ENCODE measurements around the gene LCLAT1.

DNA sequence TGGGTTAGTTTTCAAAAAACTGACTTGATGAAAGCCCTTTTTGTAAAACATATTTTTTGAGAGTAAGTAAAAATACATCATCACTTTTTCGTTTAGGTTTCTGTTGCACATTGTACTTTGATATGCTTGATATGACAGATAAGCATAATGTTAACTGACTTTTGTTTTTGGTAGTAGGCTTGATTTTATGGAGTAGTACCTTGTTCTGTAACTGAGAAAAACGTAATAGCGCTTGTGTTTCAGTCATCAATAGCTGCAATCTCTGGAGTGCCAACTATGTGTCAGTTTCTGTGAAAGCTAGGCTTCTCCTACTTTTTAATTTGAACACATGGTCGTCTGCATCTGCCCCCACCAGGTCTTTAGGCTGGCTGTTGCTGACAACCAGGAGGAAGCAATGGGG, 1.3 kb downstream of the LCLAT1 start:
- no peak for TF ChIP-seq EZH2 (IDR thresholded peaks at IDR 0.05)
- TF ChIP-seq, protein P1, sequence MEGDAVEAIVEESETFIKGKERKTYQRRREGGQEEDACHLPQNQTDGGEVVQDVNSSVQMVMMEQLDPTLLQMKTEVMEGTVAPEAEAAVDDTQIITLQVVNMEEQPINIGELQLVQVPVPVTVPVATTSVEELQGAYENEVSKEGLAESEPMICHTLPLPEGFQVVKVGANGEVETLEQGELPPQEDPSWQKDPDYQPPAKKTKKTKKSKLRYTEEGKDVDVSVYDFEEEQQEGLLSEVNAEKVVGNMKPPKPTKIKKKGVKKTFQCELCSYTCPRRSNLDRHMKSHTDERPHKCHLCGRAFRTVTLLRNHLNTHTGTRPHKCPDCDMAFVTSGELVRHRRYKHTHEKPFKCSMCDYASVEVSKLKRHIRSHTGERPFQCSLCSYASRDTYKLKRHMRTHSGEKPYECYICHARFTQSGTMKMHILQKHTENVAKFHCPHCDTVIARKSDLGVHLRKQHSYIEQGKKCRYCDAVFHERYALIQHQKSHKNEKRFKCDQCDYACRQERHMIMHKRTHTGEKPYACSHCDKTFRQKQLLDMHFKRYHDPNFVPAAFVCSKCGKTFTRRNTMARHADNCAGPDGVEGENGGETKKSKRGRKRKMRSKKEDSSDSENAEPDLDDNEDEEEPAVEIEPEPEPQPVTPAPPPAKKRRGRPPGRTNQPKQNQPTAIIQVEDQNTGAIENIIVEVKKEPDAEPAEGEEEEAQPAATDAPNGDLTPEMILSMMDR (IDR thresholded peaks at IDR 0.05): no peak
